Gastrocnemius medialis (tissue), 4 donors: ENCODE results near the gene COLEC12. TPM values are rescaled to one million over a fixed set of nuclear protein-coding genes. Genes with fewer than 3 reads are reported as not detected.

Source experiments
- ATAC-seq, 2 donors: fragments of 150-250 bp; one replicate each; pipeline ENCODE4 v1.9.1; 2016
- DNase-seq, 2 donors: peaks; one replicate each; pipeline ENCODE4 v3.0.0-alpha.2; 2019
- H3K27ac ChIP-seq, 4 donors: fragments of 200-600 bp; sonication (generic); 1 replicate in 1 of 4; 2 replicates in 3 of 4; pipeline ENCODE4 v1.5.1; 2016 to 2018; ENCODE audit warnings: mild to moderate bottlenecking in 2 of 4, moderate library complexity in 1 of 4
- H3K27me3 ChIP-seq, 3 donors: fragments of 200-600 bp; sonication (generic) in 2 of 3; 1 replicate in 1 of 3; 2 replicates in 2 of 3; pipeline versions ENCODE4 v1.5.1 to v1.6.0; 2016 to 2019; ENCODE audit warnings: mild to moderate bottlenecking in 1 of 3, moderate library complexity in 1 of 3
- H3K36me3 ChIP-seq, 2 donors: fragments of 200-600 bp; sonication (generic) in 1 of 2; one replicate each; pipeline ENCODE4 v1.5.1; 2017 to 2018
- H3K4me1 ChIP-seq, 2 donors: fragments of 200-600 bp; sonication (generic) in 1 of 2; one replicate each; pipeline ENCODE4 v1.5.1; 2016 to 2017; ENCODE audit warnings: mild to moderate bottlenecking in 2 of 2
- H3K4me3 ChIP-seq, 4 donors: fragments of 200-600 bp; sonication (generic) in 3 of 4; 1 replicate in 1 of 4; 2 replicates in 3 of 4; pipeline ENCODE4 v1.5.1; 2016 to 2019; ENCODE audit warnings: mild to moderate bottlenecking in 2 of 4
- H3K9me3 ChIP-seq, 3 donors: fragments of 200-600 bp; sonication (generic) in 2 of 3; 1 replicate in 1 of 3; 2 replicates in 2 of 3; pipeline ENCODE4 v1.5.1; 2016 to 2019
- POLR2A ChIP-seq, 2 donors: fragments of 450-650 bp; IDR thresholded peaks; one replicate each; pipeline ENCODE4 v1.6.1; 2017; ENCODE audit warnings: antibody characterized with exemption in 2 of 2, mild to moderate bottlenecking in 2 of 2, moderate library complexity in 2 of 2
- in situ Hi-C, 4 donors: fragments of 200-750 bp; cut with MboI; loops; one replicate each; pipeline versions ENCODE4 v1.15.0 to v1.8.0; 2017; ENCODE audit warnings: low sequenced_read_pairs in 4 of 4
- intact Hi-C: fragments of 100-400 bp; cut with DNase I; formaldehyde crosslinking; loops from one replicate; pipeline ENCODE4 v1.15.1; 2023; ENCODE audit warnings: low total_unique reads
- total RNA-seq, 4 donors: library from RNA; depleted of rRNA; stranded (reverse); fragments of >200 nt; gene quantifications; one replicate each; pipeline versions ENCODE4 v1.1.0 to v1.2.3, GENCODE V29; 2016
- TF ChIP-seq, protein P1 (sequence below), 5 experiments: fragments of 450-650 bp in 3 of 5; fragments of 200-600 bp in 2 of 5; sonication (generic) in 2 of 5; IDR thresholded peaks in 4 of 5; conservative IDR thresholded peaks in 1 of 5; 1 replicate in 4 of 5; 2 replicates in 1 of 5; pipeline ENCODE4 v1.5.1; 2016 to 2019; ENCODE audit warnings: antibody characterized with exemption in 5 of 5, mild to moderate bottlenecking in 3 of 5, moderate library complexity in 3 of 5

COLEC12 gene
- total RNA-seq, 4 donors from 2014 or later, result 0.97 to 6.1 (median 5.1) TPM

DNA sequence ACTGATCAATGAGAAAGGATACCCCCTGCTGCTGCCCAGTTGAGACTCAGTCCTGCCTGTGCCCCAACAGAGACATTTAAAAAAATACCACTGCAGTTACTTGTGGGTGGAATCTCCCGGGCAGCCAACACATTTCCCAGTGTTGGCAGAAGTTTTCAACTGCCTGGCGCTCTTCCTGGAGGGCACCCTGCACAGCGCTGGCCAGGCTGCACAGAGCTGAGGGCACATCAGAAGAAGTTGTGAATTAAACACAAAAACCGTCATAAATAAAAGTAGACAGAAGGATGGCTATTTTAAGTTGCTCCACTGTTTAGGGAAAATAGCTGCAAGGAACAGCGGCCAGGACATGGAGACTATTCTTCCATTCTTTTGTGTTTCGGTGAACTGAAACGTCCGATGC, 122.4 kb downstream of the COLEC12 start:
- H3K9me3 ChIP-seq, result no peaks in the 10 kb centered on the region
- ATAC-seq (no peak), DNase-seq (no peak)
- no peaks in the 10 kb centered on the region for H3K27me3 ChIP-seq
- no peak overlapping the region for H3K27ac ChIP-seq
- no peak overlapping the region for H3K4me3 ChIP-seq
- peaks cover 0 to 6% of the 10 kb centered on the region in 2 donors for H3K4me1 ChIP-seq
- no peaks in the 10 kb centered on the region for H3K36me3 ChIP-seq
- no peak for TF ChIP-seq POLR2A (IDR thresholded peaks at IDR 0.05)
- TF ChIP-seq, protein P1, sequence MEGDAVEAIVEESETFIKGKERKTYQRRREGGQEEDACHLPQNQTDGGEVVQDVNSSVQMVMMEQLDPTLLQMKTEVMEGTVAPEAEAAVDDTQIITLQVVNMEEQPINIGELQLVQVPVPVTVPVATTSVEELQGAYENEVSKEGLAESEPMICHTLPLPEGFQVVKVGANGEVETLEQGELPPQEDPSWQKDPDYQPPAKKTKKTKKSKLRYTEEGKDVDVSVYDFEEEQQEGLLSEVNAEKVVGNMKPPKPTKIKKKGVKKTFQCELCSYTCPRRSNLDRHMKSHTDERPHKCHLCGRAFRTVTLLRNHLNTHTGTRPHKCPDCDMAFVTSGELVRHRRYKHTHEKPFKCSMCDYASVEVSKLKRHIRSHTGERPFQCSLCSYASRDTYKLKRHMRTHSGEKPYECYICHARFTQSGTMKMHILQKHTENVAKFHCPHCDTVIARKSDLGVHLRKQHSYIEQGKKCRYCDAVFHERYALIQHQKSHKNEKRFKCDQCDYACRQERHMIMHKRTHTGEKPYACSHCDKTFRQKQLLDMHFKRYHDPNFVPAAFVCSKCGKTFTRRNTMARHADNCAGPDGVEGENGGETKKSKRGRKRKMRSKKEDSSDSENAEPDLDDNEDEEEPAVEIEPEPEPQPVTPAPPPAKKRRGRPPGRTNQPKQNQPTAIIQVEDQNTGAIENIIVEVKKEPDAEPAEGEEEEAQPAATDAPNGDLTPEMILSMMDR (IDR thresholded peaks at IDR 0.05 in 4 of 5, conservative IDR thresholded peaks at IDR 0.05 in 1 of 5), result no peak
- in situ Hi-C loops, result no loop called here
- intact Hi-C loops, result loop anchor here (5.0 kb wide), 1 partner anchor 79 kb away; no protein-coding TSS in a partner anchor

DNA sequence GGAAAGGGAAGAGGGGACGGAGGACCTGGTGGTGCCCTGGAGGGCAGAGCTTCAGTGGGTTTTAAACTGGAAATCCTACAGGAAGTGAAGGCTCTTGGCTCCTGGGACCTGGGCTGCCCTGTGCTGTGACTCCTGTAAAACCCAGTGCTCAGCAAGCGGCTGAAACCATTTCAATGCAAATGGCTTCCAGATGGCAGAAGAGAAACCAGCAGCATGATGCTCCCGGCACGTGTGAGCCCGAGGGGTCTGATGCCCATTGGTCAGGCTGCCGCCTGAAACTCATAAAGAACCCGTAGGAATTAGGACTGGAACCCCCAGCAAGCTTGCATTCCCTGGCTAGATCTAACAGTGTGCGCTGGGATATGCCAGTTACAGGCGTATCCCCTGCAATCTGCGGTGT, 123.4 kb downstream of the COLEC12 start:
- DNase-seq (no peak), ATAC-seq (no peak)
- Histone ChIP-seq H3K4me1 (peaks cover 0 to 6% of the 10 kb centered on the region in 2 donors), H3K27ac (peak overlapping the region in 2 of 4 donors; percentile 22 to 46), H3K36me3 (no peaks in the 10 kb centered on the region), H3K27me3 (no peaks in the 10 kb centered on the region), H3K9me3 (no peaks in the 10 kb centered on the region), H3K4me3 (no peak overlapping the region)
- in situ Hi-C loops (no loop called here), intact Hi-C loops (loop anchor here (5.0 kb wide), 1 partner anchor 80 kb away; no protein-coding TSS in a partner anchor)
- TF ChIP-seq, protein P1 (IDR thresholded peaks at IDR 0.05 in 4 of 5, conservative IDR thresholded peaks at IDR 0.05 in 1 of 5), result no peak
- TF ChIP-seq POLR2A (IDR thresholded peaks at IDR 0.05), result no peak

DNA sequence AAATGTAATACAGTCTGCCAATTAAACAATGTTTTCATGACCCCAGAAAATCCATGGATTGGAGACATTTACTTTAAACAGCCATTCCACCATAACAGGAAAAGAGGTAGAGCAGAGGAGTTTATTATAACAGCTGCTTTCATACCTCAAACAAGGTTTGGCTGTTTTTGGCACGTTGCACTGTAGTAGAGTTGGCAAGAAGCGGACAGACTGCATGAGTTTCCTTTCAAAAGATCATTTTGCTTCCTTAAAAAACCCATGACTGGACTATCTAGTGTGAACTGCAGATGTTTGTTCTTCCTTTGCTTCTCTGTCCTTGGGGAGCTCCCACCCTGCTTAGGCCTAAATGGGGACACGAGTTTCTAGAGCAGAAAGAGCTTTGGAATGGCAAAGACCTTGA, 124.2 kb downstream of the COLEC12 start:
- DNase-seq (peak in 1 of 2 donors; percentile 25), ATAC-seq (peak; percentile 55 to 56)
- Histone ChIP-seq H3K27ac (peak overlapping the region; percentile 19 to 46 (median 37)), H3K4me3 (no peak overlapping the region), H3K9me3 (no peaks in the 10 kb centered on the region), H3K4me1 (peaks cover 0 to 6% of the 10 kb centered on the region in 2 donors), H3K36me3 (no peaks in the 10 kb centered on the region), H3K27me3 (no peaks in the 10 kb centered on the region)
- intact Hi-C loops, result loop anchor here (5.0 kb wide), 1 partner anchor 81 kb away; no protein-coding TSS in a partner anchor
- no peak for TF ChIP-seq POLR2A (IDR thresholded peaks at IDR 0.05)
- TF ChIP-seq, protein P1 (IDR thresholded peaks at IDR 0.05 in 4 of 5, conservative IDR thresholded peaks at IDR 0.05 in 1 of 5), result no peak
- in situ Hi-C loops, result no loop called here

DNA sequence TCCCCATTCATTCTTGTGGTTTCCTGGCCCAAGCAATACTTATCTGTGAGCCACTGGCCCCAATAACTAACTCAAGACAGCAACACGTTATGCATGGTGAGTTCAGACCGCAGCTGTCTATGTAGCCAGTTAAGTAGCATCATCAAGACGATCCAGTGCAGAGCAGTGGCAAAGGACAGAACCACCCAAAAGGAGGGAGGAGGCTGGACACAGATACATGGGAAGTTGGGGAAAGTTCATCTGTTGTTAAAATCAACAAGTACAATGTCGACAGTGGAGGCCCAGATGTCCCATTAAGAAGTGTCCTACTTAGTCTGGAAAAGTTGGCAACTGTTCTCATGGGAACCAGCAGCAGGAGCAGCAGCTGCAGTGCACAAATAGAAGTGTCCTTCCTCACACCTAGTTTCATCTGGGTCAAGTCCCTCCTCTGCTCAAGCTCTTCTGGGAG, 125.8 kb downstream of the COLEC12 start:
- peak; percentile 47 to 64 for DNase-seq
- TF ChIP-seq POLR2A (IDR thresholded peaks at IDR 0.05), result no peak
- TF ChIP-seq, protein P1 (IDR thresholded peaks at IDR 0.05 in 4 of 5, conservative IDR thresholded peaks at IDR 0.05 in 1 of 5), result no peak
- Histone ChIP-seq H3K27ac (peak overlapping the region; percentile 30 to 52 (median 41)), H3K9me3 (no peaks in the 10 kb centered on the region), H3K36me3 (no peaks in the 10 kb centered on the region), H3K4me1 (peaks cover 0 to 6% of the 10 kb centered on the region in 2 donors), H3K4me3 (no peak overlapping the region), H3K27me3 (no peaks in the 10 kb centered on the region)
- in situ Hi-C loops (no loop called here), intact Hi-C loops (loop anchor here (5.0 kb wide), 1 partner anchor 83 kb away; no protein-coding TSS in a partner anchor)
- ATAC-seq, result peak; percentile 71 to 78

DNA sequence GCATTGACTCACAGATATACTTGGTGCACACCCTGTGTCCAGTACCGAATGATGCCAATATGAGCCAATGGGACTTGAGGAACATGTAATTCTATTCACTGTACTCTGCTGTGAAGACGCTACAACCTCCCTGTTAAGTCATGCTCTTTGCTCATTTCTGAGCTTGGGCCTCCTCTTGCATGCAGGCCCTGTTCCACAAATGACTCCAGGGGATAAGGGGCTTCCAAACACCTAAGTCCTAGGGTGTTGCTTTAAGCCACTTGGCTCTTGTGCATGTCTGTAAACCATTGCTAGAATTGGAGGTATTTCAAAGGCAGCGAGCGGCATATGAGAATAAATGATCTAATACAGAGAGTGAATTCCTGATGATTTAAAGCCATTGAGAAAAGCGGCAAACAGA, 126.7 kb downstream of the COLEC12 start:
- intact Hi-C loops (no loop called here), in situ Hi-C loops (no loop called here)
- H3K4me3 ChIP-seq, result no peak overlapping the region
- TF ChIP-seq POLR2A (IDR thresholded peaks at IDR 0.05), result no peak
- TF ChIP-seq, protein P1 (IDR thresholded peaks at IDR 0.05 in 4 of 5, conservative IDR thresholded peaks at IDR 0.05 in 1 of 5), result no peak
- H3K27ac ChIP-seq, result peak overlapping the region in 1 of 4 donors; percentile 33
- no peaks in the 10 kb centered on the region for H3K9me3 ChIP-seq
- peaks cover 0 to 6% of the 10 kb centered on the region in 2 donors for H3K4me1 ChIP-seq
- DNase-seq, result no peak
- H3K27me3 ChIP-seq, result no peaks in the 10 kb centered on the region
- H3K36me3 ChIP-seq, result no peaks in the 10 kb centered on the region
- ATAC-seq, result no peak
